Head of caudate nucleus (tissue), 42 donors: ENCODE results near the gene PHF21A.

Source experiments
- DNase-seq, 42 donors: peaks; one replicate each; pipeline versions ENCODE4 v3.0.0 to v3.0.0-alpha.2; 2020 to 2021; ENCODE audit warnings: mixed read lengths in 7 of 42
- intact Hi-C: fragments of 100-400 bp; cut with DNase I; formaldehyde crosslinking; loops from one replicate; pipeline ENCODE4 v1.15.0; 2022

PHF21A gene

DNA sequence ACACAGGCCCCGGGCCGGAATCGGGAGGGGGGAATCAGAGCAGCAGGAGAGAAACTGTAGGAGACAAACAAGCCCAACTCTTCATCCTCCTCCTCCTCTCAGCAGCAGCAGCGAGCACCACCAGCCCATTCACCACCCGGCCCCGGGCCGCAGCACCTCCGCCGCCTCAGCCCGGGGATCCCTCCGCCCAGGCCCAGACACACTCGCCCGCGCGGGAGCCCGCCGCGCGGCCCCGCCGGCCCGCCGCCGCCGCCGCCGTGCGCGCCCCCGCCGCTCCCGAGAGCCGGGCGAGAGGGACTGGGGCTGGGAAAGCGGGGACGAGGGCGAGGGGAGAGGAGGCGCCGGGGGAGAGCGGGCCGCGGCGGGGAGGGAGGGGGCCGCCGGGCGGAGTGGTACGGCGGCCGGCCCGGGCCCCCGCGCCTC is at the start of gene PHF21A:
TSS of gene PHF21A (minus strand) at position 154 of the 423 bp plus-strand sequence. CDS start 37,235 bp downstream, outside the sequence.
- intact Hi-C loops = no loop called here
- DNase-seq = peak; percentile 63 to 95 (median 90)

- intact Hi-C loops = no loop called here
- no peak for DNase-seq
Measured at GRCh38 chr11:46170797-46171196, 49.5 kb upstream of the PHF21A start.

- intact Hi-C loops = no loop called here
- DNase-seq = no peak
Measured at GRCh38 chr11:46162700-46163099, 41.4 kb upstream of the PHF21A start.

- intact Hi-C loops = no loop called here
- DNase-seq = no peak
Measured at GRCh38 chr11:46161201-46161600, 39.9 kb upstream of the PHF21A start.

DNA sequence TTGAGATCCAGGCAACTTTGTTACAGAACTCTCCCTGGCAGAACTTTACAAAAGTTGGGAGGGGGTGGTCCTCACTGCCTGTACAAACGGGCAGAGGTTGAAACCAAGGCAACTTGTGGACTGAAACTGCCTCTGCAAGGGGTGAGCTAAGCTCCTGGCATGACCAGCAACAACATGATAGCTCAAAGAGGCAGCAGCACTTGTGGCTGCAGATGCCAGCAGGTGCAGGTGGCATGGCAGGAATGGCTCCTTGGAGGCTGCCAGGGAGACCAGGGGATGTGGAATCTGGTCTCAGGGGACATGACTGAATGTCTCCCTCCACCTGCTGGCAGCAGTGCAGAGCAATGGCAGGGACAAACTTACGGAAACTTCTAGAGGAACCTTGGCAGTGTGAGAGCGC is 38.8 kb upstream of the PHF21A start:
- intact Hi-C loops = no loop called here
- no peak for DNase-seq

DNA sequence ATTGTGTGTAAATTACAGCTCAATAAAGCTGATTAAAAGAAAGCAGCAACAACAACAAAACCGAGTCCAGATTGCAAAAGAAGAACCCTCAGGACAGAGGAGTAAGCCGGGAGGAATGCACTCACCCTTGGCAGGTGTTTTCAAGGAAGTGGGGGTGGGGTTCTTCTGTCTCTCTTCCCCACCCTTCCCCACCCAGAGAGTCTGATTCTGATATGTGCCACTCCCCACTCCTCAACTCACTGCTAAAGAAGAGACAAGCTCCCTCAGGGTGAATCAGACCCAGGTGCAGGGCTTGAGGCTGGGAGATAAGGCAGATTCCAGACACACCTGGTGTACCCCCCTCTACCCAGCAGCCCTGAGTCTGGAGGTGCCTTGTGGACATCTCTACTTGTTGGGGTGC is 38.4 kb upstream of the PHF21A start:
- intact Hi-C loops = no loop called here
- no peak for DNase-seq

- intact Hi-C loops = no loop called here
- no peak for DNase-seq
Measured at GRCh38 chr11:46149826-46150225, 28.6 kb upstream of the PHF21A start.

DNA sequence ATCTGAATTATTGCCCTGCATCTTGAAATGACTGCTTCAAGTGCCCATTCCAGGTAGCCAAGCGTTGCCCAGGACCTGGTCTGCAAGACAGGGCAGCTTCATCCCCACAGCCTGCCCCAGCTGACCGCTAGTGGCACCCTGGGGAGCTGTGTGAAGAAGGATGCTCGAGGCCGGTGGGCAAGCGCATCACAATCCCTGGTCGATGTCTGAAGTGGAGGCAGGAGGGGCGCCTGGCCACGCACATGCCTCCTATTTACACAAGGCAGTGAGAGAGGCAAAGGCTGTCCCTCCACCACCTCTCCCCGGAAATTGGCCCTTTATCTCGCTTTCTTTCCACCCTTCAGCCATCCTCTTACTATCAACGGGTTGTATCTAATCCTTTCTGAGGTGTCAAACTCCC is 28.1 kb upstream of the PHF21A start:
- DNase-seq = no peak
- intact Hi-C loops = no loop called here

DNA sequence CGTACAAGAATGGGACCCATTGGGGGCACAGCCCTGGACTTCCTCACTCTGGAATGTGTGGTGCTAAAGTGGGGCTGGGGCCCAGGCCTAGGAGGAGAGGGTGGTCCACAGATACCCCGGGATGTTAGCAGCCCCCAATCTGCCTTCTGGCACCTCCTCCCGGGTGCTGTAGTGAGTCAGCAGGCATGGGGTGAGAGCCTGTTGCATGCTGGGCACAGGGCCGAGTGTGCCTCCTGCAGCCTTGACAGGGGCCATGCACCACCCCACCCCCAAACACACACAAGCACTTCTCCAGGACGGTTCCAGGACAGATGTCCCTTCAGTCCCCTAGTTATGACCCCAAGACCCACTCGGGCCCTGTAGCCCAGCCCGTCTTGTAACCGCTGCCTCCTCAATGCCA is 23.5 kb upstream of the PHF21A start:
- intact Hi-C loops = no loop called here

DNA sequence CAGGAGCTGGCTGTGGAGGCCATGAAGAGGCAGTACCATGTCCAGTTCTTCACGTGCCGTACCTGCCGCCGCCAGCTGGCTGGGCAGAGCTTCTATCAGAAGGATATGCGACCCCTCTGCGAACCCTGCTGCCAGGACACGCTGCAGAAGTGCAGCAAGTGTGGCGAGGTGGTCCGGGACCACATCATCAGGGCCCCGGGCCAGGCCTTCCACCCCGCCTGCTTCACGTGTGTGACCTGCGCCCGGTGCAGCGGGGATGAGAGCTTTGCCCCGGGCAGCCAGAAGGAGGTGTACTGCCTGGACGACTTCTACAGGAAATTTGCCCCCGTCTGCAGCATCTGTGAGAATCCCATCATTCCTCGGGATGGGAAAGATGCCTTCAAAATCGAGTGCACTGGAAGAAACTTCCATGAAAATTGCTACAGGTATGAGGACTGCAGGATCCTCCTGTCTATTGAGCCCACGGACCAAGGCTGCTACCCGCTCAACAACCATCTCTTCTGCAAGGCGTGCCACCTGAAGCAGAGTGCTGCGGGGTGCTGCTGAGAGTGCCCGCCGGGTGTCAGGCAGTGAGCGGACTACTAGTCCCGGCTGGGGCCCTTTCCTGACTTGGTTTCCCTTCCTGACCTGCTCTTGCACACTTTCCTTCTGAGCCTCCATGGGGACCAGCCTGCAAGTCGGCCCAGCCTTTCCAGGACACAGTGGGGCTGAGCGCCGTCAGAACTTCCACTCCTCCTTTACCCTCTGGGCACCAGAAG is 22.0 kb upstream of the PHF21A start:
- intact Hi-C loops = no loop called here

More for the DNA sequence above, 23.5 kb upstream of the PHF21A start:
- DNase-seq = no peak

DNA sequence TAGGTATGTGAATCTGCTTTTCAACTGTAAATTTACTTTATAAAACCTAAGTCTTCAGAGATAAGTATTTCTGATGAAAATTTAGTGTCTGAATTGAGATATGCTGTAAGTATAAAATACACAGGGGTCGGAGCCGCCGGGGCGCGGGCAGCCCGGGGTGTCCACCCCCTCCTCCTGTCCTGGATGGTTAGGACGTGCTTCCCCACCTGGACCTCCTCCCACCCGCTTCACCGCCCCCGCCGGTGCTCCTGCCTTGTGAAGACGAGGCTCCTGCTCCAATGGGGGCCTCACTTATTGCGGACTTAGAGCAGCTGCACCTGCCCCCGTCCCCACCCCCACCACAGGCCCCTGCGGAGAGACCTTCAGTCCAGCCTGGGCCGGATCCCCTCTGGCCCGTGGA is 21.3 kb upstream of the PHF21A start:
- DNase-seq = no peak
- intact Hi-C loops = no loop called here

More for the DNA sequence above, 22.0 kb upstream of the PHF21A start:
- no peak for DNase-seq

DNA sequence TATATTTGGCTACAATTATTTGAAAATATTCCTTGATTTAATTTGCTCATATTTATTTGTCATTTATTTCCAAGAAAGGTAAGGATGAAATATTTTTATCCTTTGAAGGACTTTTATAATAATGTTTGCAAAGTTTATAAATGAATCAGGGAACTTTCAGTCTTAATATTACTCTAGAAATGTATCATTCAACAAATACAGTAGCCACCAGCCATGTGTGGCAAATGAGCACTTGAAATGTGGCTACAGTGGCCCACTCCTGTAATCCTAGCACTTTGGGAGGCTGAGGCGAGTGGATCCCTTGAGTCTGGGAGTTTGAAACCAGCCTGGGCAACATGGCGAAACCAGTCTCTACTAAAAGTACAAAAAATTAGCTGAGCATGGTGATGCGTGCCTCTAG is 20.3 kb upstream of the PHF21A start:
- intact Hi-C loops = no loop called here
- DNase-seq = no peak

DNA sequence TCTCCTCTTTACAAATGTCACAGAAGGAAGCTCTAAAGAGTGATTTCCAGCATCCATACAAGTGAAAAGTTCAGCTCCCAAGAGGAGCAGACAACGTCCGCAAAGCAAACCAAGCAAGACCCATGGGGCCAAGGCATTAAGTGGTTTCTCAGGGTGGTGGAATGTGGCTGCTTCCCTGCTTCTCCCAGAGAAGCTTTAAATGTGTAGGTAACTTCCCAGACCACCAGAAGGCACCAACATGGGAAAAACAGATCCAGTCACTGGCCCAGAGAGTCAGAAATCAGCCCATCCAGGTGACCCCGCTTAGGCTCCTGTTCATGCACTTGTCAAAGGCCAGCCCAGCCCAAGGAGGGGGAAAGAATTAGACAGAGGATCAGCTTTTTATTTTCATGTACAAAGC is 13.3 kb upstream of the PHF21A start:
- DNase-seq = no peak
- intact Hi-C loops = no loop called here

GRCh38 chr11:46134061-46134460 is 12.8 kb upstream of the PHF21A start:
- no peak for DNase-seq
- intact Hi-C loops = no loop called here

- DNase-seq = no peak
- intact Hi-C loops = no loop called here
Measured at GRCh38 chr11:46133119-46133518, 11.9 kb upstream of the PHF21A start.

DNA sequence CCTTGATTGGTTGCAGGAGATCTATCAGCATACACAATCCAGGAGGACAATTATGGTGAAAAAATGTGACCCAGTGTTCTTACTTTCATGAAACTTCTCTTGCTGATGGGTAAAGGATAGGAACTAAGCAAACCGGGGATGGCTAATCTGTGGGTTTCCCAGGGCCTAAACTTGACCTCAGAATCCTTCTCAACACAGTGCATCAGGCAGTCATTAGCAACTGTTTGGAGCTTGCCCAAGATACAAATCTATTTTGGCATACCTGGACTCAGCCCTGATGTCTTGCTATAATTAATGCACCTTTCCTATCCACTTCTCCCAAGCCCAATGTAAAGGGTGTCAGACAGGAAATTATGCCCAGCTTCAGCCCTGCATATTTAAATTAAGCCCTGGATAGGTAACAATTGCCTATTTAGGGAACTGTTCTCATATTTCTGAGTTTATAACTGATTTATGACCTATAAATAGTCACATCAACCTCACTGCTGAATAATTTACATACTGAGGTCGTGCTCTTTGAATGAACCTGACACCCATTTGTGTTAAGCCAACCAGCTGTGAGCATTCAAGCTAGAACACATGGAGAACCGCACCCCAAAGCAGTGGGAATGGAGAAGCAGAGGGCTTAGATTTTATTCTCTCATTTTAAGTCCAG is 9.2 kb upstream of the PHF21A start:
- intact Hi-C loops = no loop called here
- no peak for DNase-seq

GRCh38 chr11:46129133-46129532 is 7.9 kb upstream of the PHF21A start:
- no peak for DNase-seq
- intact Hi-C loops = no loop called here

DNA sequence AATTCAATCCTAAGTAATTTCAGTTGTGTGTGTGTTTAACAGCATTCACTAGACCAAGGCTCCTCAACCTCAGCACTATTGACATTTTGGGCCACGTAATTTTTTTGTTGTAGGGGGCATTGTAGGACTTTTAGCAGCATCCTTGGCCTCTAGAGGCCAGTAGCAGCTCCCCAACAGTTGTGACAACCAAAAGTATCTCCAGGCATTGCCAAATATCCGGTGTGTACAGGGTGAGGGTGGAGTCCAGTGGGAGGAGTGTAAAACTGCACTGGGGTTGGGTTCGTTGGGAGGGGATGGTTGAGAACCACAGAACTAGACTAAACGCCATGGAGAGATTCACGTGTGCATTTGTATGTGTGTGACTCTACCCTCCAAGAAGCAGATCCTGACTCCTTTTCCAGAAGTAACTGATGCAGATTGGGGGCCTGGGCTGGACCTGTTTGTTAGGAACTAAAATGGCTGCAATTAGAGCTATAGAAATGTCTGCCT is 5.9 kb upstream of the PHF21A start:
- intact Hi-C loops = no loop called here
- no peak for DNase-seq

DNA sequence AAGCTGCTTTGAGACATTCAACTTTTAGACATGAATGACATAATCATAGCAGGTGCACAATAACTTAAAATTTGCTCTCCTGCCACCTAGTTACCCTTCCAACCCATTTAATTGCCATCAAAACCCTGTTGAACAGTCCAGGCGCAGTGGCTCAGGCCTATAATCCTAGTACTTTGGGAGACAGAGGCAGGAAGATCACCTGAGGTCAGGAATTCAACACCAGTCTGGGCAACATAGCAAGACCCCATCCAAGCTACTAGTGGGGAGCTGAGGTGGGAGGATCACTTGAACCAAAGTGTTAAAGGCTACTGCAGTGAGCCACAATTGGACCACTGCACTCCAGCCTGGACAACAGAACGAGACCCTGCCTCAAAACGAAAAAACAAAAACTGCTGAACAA is 4.0 kb upstream of the PHF21A start:
- intact Hi-C loops = no loop called here
- DNase-seq = no peak

DNA sequence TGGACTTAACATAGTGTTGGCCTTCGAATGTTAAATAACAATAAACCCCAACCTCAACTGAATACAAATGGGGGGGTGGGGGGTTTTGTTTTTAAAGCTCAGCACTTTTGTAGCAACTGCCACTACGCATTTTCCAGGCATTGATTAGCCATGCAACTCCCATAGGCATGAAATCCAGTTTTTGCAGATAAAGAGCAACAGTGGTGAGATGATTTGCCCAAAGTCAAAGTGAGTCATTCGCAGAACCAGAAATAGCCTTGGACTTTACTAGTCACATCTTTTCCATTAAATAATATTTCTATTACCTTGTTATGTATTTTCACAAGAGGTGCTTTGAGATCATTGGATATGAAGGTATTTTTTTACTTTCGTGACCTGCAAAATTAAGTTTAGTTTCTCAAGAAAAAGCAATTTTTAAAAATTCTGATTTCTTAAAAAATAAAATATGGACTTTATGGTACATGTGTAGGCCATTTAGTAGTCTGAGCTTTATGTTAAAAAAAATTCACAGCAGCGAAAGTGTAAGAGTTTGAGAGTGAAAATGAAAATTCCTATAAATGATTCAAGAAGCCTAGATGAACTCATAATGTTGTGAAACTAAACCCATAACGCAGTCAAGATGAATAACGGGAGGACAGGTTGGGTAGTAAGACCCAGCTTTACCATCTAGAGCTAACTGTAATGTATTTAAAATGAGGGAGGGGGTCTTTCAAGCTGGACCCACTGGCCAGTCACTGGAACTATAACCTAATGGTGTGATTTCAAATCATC is 1.9 kb upstream of the PHF21A start:
- DNase-seq = no peak
- intact Hi-C loops = loop anchor here (2.0 kb wide), 1 partner anchor 120 kb away; no protein-coding TSS in a partner anchor
